ENCODE results near the gene KLK15.
A peak's percentile ranks its signal among the peaks of the same experiment; 100 is the strongest.

KLK15 gene

GRCh38 chr19:50799547-50799851 lies 33.9 kb downstream of the KLK15 start:
- no peak overlapping the region for H3K4me3 Mint-ChIP-seq
- DNase-seq (no peak), ATAC-seq (no peak)
- H3K9me3 Mint-ChIP-seq, result no peaks in the 10 kb centered on the region
- peaks cover 41% of the 10 kb centered on the region for H3K4me1 Mint-ChIP-seq
- peaks cover 59% of the 10 kb centered on the region for H3K36me3 Mint-ChIP-seq (ENCODE audit: low read depth)
- peaks cover 2% of the 10 kb centered on the region for H3K27me3 Mint-ChIP-seq
- H3K27ac Mint-ChIP-seq, result no peak overlapping the region

- ATAC-seq, result no peak
- no peak for DNase-seq
- no peaks in the 10 kb centered on the region for H3K9me3 Mint-ChIP-seq
These were observed 34.5 kb downstream of the KLK15 start for GRCh38 chr19:50798659-50799546.

GRCh38 chr19:50797781-50798658 lies 35.4 kb downstream of the KLK15 start:
- H3K4me1 Mint-ChIP-seq, result peaks cover 35% of the 10 kb centered on the region
- ATAC-seq (no peak), DNase-seq (no peak)
- no peak overlapping the region for H3K4me3 Mint-ChIP-seq
- peaks cover 45% of the 10 kb centered on the region for H3K36me3 Mint-ChIP-seq (ENCODE audit: low read depth)
- H3K9me3 Mint-ChIP-seq, result no peaks in the 10 kb centered on the region
- no peaks in the 10 kb centered on the region for H3K27me3 Mint-ChIP-seq
- H3K27ac Mint-ChIP-seq, result no peak overlapping the region

More at GRCh38 chr19:50798659-50799546, 34.5 kb downstream of the KLK15 start:
- peaks cover 40% of the 10 kb centered on the region for H3K4me1 Mint-ChIP-seq
- H3K36me3 Mint-ChIP-seq (ENCODE audit: low read depth), result peaks cover 54% of the 10 kb centered on the region
- H3K27me3 Mint-ChIP-seq, result no peaks in the 10 kb centered on the region
- H3K4me3 Mint-ChIP-seq, result no peak overlapping the region
- no peak overlapping the region for H3K27ac Mint-ChIP-seq

GRCh38 chr19:50797429-50797780 lies 36.0 kb downstream of the KLK15 start:
- H3K4me1 Mint-ChIP-seq, result peaks cover 29% of the 10 kb centered on the region
- peaks cover 39% of the 10 kb centered on the region for H3K36me3 Mint-ChIP-seq (ENCODE audit: low read depth)
- ATAC-seq (no peak), DNase-seq (no peak)
- no peaks in the 10 kb centered on the region for H3K27me3 Mint-ChIP-seq
- peak overlapping the region; percentile 59 for H3K27ac Mint-ChIP-seq
- H3K4me3 Mint-ChIP-seq, result no peak overlapping the region
- H3K9me3 Mint-ChIP-seq, result no peaks in the 10 kb centered on the region

- DNase-seq, result no peak
- H3K4me3 Mint-ChIP-seq, result no peak overlapping the region
- H3K9me3 Mint-ChIP-seq, result no peaks in the 10 kb centered on the region
- peaks cover 33% of the 10 kb centered on the region for H3K36me3 Mint-ChIP-seq (ENCODE audit: low read depth)
- no peaks in the 10 kb centered on the region for H3K27me3 Mint-ChIP-seq
- H3K27ac Mint-ChIP-seq, result peak overlapping the region; percentile 59
- no peak for ATAC-seq
- peaks cover 23% of the 10 kb centered on the region for H3K4me1 Mint-ChIP-seq
These were observed 36.5 kb downstream of the KLK15 start for GRCh38 chr19:50796634-50797428.

GRCh38 chr19:50796128-50796633 lies 37.2 kb downstream of the KLK15 start:
- Mint-ChIP-seq H3K27me3 (no peaks in the 10 kb centered on the region), H3K36me3 (ENCODE audit: low read depth) (peaks cover 27% of the 10 kb centered on the region), H3K9me3 (no peaks in the 10 kb centered on the region), H3K27ac (peak overlapping the region; percentile 62), H3K4me1 (peaks cover 18% of the 10 kb centered on the region), H3K4me3 (no peak overlapping the region)
- ATAC-seq (peak; percentile 16), DNase-seq (no peak)

GRCh38 chr19:50795664-50796073 lies 37.7 kb downstream of the KLK15 start:
- Mint-ChIP-seq H3K27me3 (no peaks in the 10 kb centered on the region), H3K4me1 (peaks cover 13% of the 10 kb centered on the region), H3K4me3 (no peak overlapping the region), H3K9me3 (no peaks in the 10 kb centered on the region), H3K27ac (peak overlapping the region; percentile 62), H3K36me3 (ENCODE audit: low read depth) (peaks cover 22% of the 10 kb centered on the region)
- no peak for ATAC-seq
- DNase-seq, result no peak

- Mint-ChIP-seq H3K4me1 (peaks cover 10% of the 10 kb centered on the region), H3K27ac (peak overlapping the region; percentile 60), H3K36me3 (ENCODE audit: low read depth) (peaks cover 17% of the 10 kb centered on the region), H3K9me3 (no peaks in the 10 kb centered on the region), H3K4me3 (no peak overlapping the region), H3K27me3 (no peaks in the 10 kb centered on the region)
- DNase-seq (peak; percentile 56), ATAC-seq (peak; percentile 35)
These were observed 38.3 kb downstream of the KLK15 start for GRCh38 chr19:50794876-50795663.

GRCh38 chr19:50794074-50794875 lies 39.1 kb downstream of the KLK15 start:
- H3K4me3 Mint-ChIP-seq, result peak overlapping the region; percentile 17
- ATAC-seq, result peak; percentile 6
- no peak for DNase-seq
- peaks cover 9% of the 10 kb centered on the region for H3K4me1 Mint-ChIP-seq
- peak overlapping the region; percentile 42 for H3K27ac Mint-ChIP-seq
- H3K36me3 Mint-ChIP-seq (ENCODE audit: low read depth), result peaks cover 13% of the 10 kb centered on the region
- no peaks in the 10 kb centered on the region for H3K27me3 Mint-ChIP-seq
- no peaks in the 10 kb centered on the region for H3K9me3 Mint-ChIP-seq

GRCh38 chr19:50793558-50794065 lies 39.8 kb downstream of the KLK15 start:
- no peak for ATAC-seq
- Mint-ChIP-seq H3K27me3 (no peaks in the 10 kb centered on the region), H3K27ac (no peak overlapping the region), H3K4me1 (peaks cover 9% of the 10 kb centered on the region), H3K36me3 (ENCODE audit: low read depth) (peaks cover 10% of the 10 kb centered on the region), H3K9me3 (no peaks in the 10 kb centered on the region), H3K4me3 (peak overlapping the region; percentile 14)
- no peak for DNase-seq

- Mint-ChIP-seq H3K4me3 (no peak overlapping the region), H3K36me3 (ENCODE audit: low read depth) (peaks cover 5% of the 10 kb centered on the region), H3K4me1 (peaks cover 7% of the 10 kb centered on the region), H3K9me3 (no peaks in the 10 kb centered on the region), H3K27me3 (no peaks in the 10 kb centered on the region), H3K27ac (no peak overlapping the region)
- no peak for ATAC-seq
- no peak for DNase-seq
These were observed 40.8 kb downstream of the KLK15 start for GRCh38 chr19:50792272-50793250.
